GM04503 (cell line): ENCODE data around the gene MZT2A.
"Not testable (repeated sequence)": the region's sequence is repeated elsewhere in the genome, so short reads cannot be mapped to it uniquely, and the experiment has no call there.

Source experiments
- DNase-seq: peaks from one replicate; pipeline ENCODE4 v3.0.0-alpha.2; 2012; ENCODE audit warnings: low read depth

Gene MZT2A

DNA sequence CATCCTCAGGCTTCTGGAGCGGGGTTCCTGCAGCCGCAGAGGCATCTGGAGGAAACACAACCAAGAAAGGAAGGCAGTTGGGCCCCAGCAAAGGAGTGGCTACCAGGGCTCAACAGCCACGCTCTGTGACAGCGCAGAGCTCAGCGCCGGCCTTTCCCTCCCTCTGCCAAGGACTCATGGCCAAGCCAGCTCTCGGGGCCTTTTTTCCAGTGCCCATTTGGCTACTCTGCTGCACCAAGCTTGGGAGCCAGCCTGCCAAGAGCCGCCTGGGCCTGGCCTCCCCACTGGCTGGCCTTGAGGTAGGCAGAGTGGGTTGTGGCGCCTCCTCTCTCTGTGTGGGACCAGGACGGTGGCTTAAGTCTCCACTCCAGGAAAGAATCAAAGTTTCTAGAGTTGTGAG is 28.3 kb upstream of the MZT2A start:
- DNase-seq = no peak

DNA sequence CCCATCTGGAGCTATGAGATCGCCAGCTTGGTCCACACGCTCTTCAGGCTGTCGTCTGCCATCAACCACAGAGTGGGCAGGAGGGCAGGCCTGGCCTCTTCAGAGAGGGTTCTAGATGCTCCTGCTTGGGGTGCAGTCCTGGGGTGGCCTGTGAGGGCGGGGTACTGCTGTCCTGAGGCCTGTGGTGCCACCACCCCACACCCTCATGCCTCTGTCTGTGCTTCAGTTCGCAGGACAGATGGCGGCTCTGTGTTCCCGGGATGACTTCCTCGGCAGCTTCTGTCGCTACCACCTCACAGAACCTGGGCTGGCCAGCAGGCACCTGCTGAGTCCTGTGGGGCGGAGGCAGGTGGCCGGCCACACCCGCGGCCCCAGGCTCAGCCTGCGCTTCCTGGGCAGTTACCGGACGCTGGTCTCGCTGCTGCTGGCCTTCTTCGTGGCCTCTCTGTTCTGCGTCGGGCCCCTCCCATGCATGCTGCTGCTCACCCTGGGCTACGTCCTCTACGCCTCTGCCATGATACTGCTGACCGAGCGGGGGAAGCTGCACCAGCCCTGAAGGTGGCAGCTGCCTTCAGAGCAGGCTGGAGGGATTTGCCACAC is 27.8 kb upstream of the MZT2A start:
- not testable (repeated sequence) for DNase-seq

DNA sequence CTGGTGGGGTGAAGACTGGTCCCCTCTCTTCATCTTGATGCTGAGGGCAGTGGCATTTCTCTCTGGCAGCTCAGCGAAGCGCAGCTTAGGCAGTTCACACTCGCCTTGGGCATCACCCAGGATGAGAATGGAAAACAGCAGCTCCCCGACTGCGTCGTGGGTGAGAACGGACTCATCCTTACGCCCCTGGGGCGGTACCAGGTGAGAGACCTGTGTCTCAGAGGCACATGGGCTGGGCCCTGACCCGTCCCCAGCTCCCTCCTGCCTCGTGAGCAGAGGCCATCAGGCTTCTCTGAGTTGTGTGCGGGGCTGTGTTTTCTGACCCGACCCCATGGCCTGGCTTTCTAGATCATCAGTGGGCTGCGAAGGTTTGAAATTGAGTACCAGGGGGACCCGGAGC is 27.3 kb upstream of the MZT2A start:
- DNase-seq = no peak

DNA sequence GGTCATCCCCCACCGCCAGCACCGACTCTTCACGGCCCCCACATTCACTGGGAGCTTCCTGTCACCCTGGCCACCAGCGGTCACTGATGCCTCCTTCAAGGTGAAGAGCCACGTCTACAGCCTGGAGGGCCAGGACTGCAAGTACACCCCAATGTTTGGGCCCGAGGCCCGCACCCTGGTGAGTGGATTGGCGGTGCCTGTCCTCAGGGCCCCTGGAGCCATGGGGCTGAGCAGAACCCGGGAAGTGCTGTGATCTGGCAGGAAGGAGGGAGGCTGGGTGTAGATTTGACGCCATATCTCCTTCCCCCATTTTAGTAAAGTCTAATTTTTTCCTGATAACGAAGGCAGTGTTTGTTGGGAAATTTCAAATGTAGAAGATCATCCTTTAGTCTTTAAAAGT is 26.3 kb upstream of the MZT2A start:
- DNase-seq = not testable (repeated sequence)

DNA sequence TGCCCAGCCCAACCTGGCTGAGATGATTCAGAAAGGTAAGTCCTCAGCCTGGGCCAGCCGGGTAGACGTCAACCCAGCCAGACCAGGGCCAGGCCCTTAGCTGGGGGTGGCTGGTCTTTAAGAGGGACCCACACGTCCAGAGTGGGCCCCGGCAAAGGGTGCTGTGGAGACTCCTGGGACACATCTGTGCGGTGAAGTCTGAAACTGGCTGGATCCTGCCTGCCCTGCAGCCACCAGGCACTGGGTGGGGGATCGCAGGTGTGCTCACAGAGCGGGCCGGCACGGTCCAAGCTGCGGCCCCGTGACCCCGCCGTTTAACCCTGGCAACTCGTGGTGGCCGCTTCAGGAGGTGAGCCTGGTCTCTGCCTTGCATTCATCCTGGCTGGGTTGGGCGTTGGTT is 25.7 kb upstream of the MZT2A start:
- DNase-seq = not testable (repeated sequence)

DNA sequence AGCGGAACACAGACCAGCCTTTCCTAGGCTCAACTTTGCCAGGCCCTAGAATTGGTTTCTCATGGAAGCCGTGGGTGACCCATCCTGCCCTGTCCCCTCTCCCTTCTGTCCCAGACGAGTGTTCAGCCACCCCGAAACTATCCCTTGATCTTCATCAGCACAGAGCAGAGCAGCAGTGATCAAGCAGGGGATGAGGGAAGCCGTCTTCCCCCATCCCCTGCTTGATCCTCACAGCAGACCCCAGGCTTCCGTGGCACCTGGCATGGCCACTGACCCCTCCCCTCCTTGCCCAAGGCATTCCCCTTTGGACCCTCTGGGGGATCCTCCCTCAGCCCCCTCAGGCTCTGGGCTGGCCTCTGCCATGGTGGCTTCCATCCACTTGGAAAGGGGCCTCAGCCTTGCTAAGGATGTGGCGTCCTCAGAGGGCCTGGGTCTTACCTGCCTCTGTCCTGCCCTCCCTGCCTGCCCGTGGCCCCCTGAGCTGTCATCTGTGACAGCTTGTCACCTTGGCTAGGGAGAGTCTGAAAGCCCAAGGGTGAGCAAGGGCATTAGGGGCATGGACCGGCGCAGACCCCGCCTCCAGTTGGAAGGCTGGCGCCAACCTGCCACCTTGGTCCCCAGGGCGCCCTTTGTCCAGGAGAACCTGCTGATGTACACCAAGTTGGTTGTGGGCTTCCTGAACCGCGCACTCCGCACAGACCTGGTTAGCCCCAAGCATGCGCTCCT is 25.1 kb upstream of the MZT2A start:
- DNase-seq = no peak

DNA sequence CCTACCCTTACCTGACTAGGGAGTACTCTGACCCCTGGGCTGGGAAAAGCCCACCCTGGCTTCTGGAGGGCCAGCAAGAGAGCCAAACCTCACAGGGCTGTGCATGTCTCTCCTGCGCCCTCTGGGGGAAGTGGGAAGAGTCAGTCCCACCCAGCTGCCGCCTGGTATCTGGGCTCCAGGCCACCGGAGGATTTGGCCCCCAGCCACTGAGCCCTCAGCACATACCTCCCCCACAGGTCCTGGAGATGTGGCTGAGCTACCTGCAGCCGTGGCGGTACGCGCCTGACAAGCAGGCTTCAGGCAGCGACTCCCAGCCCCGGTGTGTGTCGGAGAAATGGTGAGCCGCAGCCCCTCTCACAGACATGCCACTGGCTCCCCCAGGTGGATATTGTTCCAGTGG is 24.4 kb upstream of the MZT2A start:
- DNase-seq = not testable (repeated sequence)

DNA sequence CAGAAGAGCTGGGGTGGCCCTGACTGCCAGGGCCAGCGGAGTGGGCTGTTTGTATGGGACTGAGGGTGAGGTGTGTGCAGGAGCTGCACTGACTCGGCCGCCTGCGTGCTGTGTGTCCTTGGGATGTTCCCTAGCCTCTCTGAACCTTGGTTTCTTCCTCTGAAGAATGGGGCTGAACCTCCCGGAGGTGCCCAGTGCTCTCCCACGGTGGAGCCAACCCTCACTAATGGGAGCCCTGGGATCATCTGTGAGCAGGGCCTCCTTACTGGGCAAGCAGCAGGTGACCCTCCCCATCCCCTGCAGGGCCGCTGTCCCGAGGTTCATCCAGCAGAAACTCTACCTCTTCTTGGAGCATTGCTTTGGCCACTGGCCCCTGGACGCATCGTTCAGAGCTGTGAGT is 23.8 kb upstream of the MZT2A start:
- DNase-seq = no peak

DNA sequence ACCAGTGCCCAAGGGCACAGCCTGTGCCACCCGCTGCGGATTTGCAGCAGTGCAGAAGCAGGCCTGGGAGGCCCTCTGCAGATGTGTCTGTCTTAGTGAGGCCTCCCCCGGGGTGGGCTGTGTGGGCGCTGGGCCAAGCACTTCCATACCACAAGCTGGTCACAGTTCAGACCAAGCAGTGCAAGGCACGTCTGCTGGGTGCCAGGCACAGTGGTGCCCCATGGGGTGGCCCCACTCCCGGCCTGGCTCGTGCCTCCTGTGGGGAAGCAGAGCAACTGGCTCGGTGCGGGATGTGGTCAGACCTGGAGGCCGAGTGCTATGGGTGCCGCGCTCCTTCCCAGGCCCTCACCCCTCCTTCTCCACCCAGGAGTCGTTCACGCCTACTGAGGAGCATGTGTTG is 23.0 kb upstream of the MZT2A start:
- not testable (repeated sequence) for DNase-seq

DNA sequence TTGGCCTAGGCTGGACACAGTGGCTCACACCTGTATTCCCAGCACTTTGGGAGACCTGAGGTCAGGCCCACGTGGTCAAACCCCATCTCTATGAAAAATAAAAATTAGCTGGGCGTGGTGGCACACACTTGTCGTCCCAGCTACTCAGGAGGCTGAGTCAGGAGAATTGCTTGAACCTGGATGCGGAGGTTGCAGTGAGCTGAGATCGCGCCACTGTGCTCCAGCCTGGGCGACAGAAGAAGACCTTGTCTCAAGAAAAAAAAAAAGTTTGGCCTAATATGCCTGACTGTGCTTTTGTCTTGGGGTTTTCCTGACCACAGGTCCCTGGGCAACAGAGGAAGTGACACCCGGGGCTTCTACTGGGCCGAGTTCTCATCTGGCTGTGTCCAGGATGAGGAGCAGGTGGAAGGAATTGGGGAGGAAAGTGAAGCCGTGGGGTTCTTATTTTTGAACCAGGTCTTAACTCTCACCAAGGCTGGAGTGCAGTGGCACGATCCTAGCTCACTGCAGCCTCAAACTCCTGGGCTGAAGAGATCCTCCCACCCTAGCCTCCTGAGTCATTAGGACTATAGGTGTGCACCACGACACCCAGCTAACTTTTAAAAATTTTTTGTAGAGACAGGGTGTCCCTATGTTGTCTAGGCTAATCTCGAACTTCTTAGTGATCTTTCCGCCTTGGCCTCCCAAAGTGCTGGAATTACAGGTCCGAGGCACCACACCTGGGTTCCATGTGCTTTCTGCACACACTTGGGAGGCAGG is 22.4 kb upstream of the MZT2A start:
- DNase-seq = not testable (repeated sequence)

DNA sequence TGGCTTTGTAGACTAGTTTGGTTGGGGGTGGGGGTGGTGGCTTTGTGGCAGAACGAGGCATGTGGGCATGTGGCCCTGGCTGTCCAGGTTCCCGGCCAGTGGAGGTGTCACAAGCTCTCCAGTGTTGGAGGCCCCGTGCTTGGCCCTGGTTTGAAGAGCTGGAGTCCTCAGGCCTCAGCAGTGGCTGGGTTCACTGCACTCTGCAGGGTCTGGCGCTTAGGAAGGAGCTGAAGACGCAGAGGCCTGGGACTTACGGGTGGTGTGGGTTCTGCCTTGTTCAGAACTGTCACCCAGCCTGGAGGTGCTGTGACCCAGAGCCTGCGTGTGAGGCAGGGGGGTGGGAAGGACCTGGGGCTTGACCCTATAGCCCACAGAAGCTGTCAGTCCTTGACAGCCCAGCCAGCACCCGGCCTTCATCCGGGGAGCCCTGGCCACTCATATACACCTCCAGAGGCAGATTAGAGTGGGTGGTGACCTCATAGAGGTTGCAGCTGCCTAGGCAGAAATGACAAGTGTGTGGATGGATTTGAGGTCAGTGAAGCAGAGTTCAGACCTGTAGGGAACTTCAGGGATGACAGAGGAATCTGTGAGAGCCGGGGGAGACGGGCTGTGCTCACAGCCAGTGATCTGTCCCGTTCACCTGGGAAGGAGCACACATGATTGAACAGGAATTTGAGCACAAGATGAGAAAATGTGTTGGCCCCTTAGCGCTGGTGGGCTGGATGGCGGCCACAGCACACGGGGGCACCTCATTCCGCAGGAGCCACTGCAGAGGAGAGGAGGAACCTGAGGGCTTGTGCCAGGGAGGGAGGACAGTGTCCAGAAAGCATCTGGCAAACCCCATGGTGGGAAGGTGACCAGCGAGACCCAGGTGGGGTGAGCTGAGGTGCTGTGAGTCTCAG is 20.0 kb upstream of the MZT2A start:
- DNase-seq = not testable (repeated sequence)

DNA sequence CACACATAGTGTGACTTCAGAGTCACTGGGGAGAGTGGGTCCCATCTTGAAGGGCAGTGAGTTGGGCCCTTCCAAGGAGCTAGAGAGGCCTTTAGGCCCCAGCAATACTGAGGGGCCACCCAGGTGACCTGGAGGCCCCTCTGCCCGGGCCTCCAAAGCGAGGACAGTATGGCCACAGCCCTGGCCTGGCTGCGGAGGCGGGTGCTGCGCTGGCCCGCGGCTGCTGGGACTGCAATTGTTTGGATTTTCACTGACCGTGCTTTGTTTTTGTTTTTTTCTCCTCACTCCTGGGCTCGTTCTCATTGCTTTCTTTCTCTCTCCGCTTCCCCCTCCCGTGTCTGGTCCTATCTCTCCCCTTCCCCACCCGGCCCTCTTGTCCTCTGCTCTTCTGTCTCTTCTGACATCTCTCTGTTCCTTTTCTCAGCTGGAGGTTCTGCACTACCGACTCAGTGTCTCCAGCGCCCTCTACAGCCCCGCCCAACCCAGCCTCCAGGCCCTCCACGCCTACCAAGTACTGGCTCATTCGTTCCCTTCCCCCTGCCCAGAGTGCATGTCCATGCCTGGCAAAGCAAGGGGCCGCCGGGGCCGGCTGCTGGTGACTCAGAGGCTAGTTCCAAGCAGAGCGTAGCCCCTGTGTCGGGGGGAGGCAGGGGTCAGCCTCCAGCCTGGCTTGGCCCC is 19.2 kb upstream of the MZT2A start:
- DNase-seq = not testable (repeated sequence)

DNA sequence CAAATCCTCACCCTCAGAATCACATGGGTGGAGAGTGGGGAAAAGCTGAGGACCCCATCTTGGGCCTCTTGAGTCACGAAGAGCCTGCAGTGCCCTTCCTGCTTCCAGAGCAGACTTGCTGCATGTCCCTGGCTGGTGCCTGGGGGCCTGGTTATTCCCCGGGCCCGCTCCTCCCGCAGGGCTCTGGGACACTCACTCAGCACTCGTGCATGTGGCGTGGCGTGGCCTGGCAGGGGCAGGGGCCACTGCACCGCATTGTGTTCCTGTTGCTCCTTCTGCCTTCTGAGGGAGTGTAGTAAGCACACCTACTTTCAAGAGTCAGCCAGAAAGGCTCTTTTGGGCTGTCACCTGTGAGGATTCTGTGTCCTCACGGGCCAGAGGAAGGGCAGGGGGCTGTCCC is 17.4 kb upstream of the MZT2A start:
- DNase-seq = no peak

DNA sequence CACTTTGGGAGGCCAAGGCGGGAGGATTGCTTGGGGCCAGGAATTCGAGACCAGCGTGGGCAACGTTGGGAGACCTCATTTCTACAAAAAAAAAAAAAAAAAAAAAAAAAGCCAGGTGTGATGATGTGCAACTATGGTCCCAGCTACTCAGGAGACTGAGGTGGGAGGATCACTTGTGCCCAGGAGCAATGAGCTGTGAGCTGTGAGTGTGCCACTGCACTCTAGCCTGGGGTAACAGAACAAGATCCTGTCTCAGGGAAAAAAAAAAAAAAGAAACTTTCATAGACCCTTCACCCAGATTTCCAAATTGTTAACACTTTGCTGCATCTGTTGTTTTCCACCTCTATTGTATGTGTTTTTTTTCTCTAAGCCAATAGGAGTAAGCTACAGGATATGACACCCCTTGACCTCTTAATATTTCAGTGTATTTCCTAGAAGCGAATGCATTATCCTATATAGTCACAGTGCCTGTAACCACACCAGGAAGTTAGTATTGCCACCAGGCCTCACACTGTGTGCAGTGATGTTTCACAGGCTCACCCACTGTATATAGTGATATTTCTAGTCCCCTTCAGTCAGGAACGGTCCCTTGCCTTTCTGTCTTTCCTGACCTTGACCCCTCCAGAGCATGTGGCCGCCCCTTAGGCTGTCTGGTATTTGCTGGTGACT is 12.0 kb upstream of the MZT2A start:
- not testable (repeated sequence) for DNase-seq

DNA sequence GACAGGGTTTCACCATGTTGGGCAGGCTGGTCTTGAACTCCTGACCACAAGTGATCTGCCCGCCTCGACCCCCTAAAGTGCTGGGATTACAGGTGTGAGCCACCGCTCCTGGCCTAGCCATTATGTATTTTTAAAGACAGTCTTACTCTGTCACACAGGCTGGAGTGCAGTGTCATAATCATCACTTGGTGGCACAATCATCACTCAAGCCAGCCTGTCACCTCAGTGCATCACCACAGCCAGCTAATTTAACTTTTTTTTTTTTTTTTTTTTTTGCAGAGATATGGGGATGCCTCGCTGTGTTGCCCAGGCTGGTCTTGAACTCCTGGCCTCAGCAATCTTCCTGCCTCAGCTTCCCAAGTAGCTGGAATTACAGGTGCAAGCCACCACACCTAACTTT is 11.4 kb upstream of the MZT2A start:
- not testable (repeated sequence) for DNase-seq

DNA sequence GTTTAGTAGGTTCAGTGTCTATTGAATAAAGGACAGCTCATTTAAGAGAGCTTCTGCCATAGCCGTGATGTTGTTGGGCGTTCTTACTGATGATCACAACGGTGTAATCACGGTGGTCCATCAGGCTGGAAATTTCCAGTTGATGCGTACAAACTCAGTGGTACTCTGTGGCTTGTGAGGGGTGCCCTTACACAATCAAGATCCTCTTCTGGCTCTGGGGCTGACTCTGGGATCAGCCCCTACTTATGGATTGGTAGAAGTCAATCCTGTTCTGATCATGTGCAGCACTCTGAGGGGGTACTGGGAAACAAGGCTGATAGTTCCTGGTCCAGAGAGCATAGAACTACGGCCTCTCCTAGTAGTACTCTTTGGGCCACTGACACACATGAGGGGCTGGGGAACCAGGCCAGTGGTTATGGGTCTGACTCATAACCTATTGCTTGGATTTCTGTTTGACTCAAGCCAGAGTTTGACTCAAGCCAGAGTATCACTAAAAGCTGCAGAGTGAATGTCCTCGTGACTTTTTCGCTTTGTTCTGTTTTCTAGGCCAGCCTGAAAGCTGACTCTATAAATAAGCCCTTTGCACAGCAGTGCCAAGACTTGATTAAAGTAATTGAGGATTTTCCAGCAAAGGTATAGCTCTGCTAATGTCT is 6.2 kb upstream of the MZT2A start:
- DNase-seq = not testable (repeated sequence)

DNA sequence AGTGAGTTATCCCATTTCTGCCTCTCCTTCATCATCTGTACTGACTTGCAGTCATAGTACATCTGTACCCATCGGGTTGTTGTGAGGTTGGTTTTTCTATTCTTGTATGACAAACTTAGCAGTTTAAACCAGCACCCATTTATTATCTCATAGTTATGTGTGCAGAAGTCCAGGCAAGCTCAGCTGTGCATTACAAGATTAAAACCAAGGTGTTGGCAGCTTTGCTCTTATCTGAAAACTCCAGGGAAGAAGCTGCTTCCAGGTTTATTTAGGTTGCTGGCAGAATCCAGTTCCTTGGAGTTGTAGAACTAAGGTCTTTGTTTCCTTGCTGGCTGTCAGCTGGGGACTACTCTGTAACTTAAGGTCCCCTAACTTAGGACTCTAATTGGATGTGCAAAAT is 3.3 kb upstream of the MZT2A start:
- not testable (repeated sequence) for DNase-seq

DNA sequence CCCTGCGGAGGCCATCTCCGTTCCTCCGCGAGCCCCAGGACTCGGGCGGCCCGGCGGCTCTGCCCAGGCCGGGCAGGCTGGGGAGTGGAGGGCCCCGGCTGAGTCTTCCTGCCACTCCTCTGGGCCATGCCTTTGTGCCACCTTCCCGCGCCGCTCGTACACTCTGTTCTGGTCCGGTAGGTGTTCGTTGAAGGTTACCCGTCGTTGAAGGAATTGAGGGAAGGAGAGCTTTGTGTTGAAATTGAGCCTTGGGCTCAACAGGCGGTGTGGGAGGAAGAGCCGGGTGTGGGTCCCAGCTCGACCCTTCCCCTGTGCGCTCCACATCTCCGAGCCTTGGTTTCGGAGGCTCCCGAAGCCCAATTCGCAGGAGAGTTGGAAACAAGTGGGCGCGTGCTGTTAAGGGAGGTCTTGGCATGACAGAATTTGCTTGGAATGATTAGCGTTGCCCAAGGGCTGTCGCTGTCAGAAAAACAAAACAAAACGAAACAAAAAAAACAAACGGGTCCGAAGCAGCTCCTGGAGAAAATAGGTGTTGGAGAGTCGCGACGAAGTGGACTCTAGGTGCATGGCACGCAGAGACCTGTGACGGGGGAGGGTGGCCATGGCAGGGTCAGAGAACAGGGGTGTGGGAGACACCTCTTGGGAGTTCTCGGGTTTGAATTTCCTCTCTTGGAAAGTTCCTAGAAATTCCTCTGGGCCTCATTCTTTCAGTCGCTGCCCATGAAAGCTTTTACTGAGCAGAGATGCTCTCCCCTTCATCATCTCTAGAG is 1.2 kb upstream of the MZT2A start:
- no peak for DNase-seq

DNA sequence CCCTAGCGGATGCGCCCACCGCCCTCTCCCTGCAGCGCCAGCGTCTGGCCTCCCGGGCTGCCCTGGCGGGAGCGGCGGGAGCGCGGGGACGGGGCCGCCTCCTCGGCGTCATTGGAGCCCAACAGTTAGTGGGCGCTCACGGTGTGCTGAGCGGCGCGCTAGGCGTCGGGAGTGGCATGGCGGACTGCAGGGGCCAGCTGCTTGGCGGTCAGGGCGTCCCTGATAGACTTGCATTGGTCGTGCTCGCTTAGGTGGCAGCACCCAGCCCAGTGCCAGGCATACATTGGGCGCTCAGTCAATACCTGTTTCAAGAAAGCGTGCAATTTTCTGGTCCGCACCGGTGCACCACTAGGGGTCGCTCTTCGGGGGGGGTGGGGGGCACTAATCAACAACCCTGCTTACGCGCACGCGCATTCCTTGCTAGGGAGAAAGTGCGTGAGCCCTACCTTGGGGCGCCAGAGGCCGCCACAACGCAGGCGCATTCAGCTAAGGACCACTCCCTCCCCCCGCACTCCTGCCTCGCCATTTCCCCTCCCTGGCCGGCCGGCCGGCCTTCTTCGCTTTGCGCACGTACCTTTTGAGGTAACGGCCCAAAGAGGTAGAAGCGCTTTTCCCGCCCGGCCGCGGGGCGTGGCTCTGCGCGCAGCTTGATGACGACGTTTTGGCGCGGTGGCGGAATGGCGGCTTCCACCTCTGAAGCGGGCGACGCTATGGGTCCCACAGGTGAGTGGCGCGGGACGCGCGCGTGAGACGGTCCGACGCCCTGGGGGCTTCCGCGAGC is 411 bp upstream of the MZT2A start:
- peak; percentile 45 for DNase-seq
